GM23338 (cell line): ENCODE measurements around the gene KCNJ4. TPM values are rescaled to one million over a fixed set of nuclear protein-coding genes. Genes with fewer than 3 reads are reported as not detected.

ENCODE experiments used
- ATAC-seq: fragments of 200-7000 bp; cut with Tn5 transposase; 3 replicates; pipeline ENCODE4 v1.9.1; 2020
- DNase-seq: peaks from one replicate; pipeline ENCODE4 v3.0.0-alpha.2; 2015; ENCODE audit warnings: low spot score
- H2AFZ ChIP-seq: fragments of 200-600 bp; sonication (generic); 2 replicates; pipeline ENCODE4 v1.8.0; 2016; ENCODE audit warnings: antibody characterized with exemption, mild to moderate bottlenecking, moderate library complexity
- H3F3A ChIP-seq: fragments of 200-600 bp; sonication (generic); replicated peaks from 2 replicates; pipeline ENCODE4 v1.8.0; 2017; ENCODE audit warnings: antibody characterized with exemption, mixed run types, low read depth
- H3K27ac ChIP-seq: fragments of 200-600 bp; sonication (generic); 2 replicates; pipeline ENCODE4 v1.6.1; 2016; ENCODE audit warnings: low read depth
- H3K27me3 ChIP-seq: fragments of 200-600 bp; sonication (generic); 2 replicates; pipeline ENCODE4 v1.8.0; 2016; ENCODE audit warnings: mild to moderate bottlenecking, mixed run types, moderate library complexity; ENCODE audit not compliant: insufficient read depth
- H3K36me3 ChIP-seq: fragments of 200-600 bp; sonication (generic); 2 replicates; pipeline ENCODE4 v1.8.0; 2016; ENCODE audit warnings: mild to moderate bottlenecking; ENCODE audit not compliant: insufficient read depth
- H3K4me1 ChIP-seq: fragments of 200-600 bp; sonication (generic); 2 replicates; pipeline ENCODE4 v1.8.0; 2016; ENCODE audit warnings: mild to moderate bottlenecking, moderate library complexity; ENCODE audit not compliant: insufficient read depth
- H3K4me2 ChIP-seq: fragments of 200-600 bp; sonication (generic); 2 replicates; pipeline ENCODE4 v1.7.1; 2017; ENCODE audit warnings: mixed run types
- H3K4me3 ChIP-seq: fragments of 200-600 bp; sonication (generic); 2 replicates; pipeline ENCODE4 v1.6.1; 2016; ENCODE audit warnings: mixed run types
- H3K79me2 ChIP-seq: fragments of 200-600 bp; sonication (generic); replicated peaks from 2 replicates; pipeline ENCODE4 v1.8.0; 2017; ENCODE audit warnings: mild to moderate bottlenecking; ENCODE audit not compliant: insufficient read depth
- H3K9me2 ChIP-seq: fragments of 200-600 bp; sonication (generic); 2 replicates; pipeline ENCODE4 v1.8.0; 2017; ENCODE audit not compliant: insufficient read depth
- H4K20me1 ChIP-seq: fragments of 200-600 bp; sonication (generic); replicated peaks from 2 replicates; pipeline ENCODE4 v1.8.0; 2017; ENCODE audit warnings: mild to moderate bottlenecking; ENCODE audit not compliant: insufficient read depth
- H3K27ac Mint-ChIP-seq: 2 replicates; pipeline ENCODE4 v1.8.0; 2020; ENCODE audit warnings: inconsistent platforms, mild to moderate bottlenecking, moderate library complexity, mixed read lengths
- H3K27me3 Mint-ChIP-seq: 3 replicates; pipeline ENCODE4 v1.8.0; 2022; ENCODE audit warnings: low read depth, mild to moderate bottlenecking, moderate library complexity, mixed read lengths, inconsistent platforms; ENCODE audit not compliant: insufficient read depth, poor library complexity
- H3K36me3 Mint-ChIP-seq: 3 replicates; pipeline ENCODE4 v1.8.0; 2021; ENCODE audit warnings: low read depth, mild to moderate bottlenecking, inconsistent platforms, moderate library complexity, mixed read lengths
- H3K4me1 Mint-ChIP-seq: 3 replicates; pipeline ENCODE4 v1.8.0; 2020; ENCODE audit warnings: mild to moderate bottlenecking, inconsistent platforms, mixed read lengths
- H3K4me3 Mint-ChIP-seq: 3 replicates; pipeline ENCODE4 v1.8.0; 2021; ENCODE audit warnings: moderate library complexity, mild to moderate bottlenecking, inconsistent platforms, mixed read lengths
- H3K9me3 Mint-ChIP-seq: 3 replicates; pipeline ENCODE4 v1.8.0; 2020; ENCODE audit warnings: moderate library complexity, mild to moderate bottlenecking, inconsistent platforms, mixed read lengths
- CREB1 ChIP-seq: fragments of 250-450 bp; sonication (Bioruptor Pico); IDR thresholded peaks from 2 replicates; pipeline ENCODE4 v1.5.0; 2020; ENCODE audit warnings: low read depth, mild to moderate bottlenecking, moderate library complexity
- CTCF ChIP-seq, 2 experiments: fragments of 200-600 bp in 1 of 2; sonication (generic) in 1 of 2; conservative IDR thresholded peaks; 2 replicates each; pipeline versions ENCODE4 v1.5.1 to v1.6.1; 2016 to 2017; ENCODE audit warnings: antibody characterized with exemption in 2 of 2, low read depth in 2 of 2, mild to moderate bottlenecking in 2 of 2, moderate library complexity in 1 of 2
- JUNB ChIP-seq: IDR thresholded peaks from one replicate; pipeline ENCODE4 v1.6.1; 2016; ENCODE audit warnings: antibody characterized with exemption; ENCODE audit not compliant: unreplicated experiment
- ZNF114 ChIP-seq: fragments of 250-450 bp; sonication (Bioruptor Pico); IDR thresholded peaks from 2 replicates; pipeline ENCODE4 v1.5.0; 2020; ENCODE audit warnings: mild to moderate bottlenecking, moderate library complexity
- ZNF462 ChIP-seq: fragments of 250-450 bp; sonication (Bioruptor Pico); IDR thresholded peaks from 2 replicates; pipeline ENCODE4 v1.5.0; 2020; ENCODE audit warnings: mild to moderate bottlenecking, moderate library complexity
- polyA plus RNA-seq: library from polyadenylated mRNA; unstranded; fragments of >200 nt; fragmentation: Nextera tagmentation; extraction: Ambion mirVana; gene quantifications from 2 replicates; pipeline ENCODE4 v1.2.1, GENCODE V29; 2016
- total RNA-seq: library from RNA; depleted of rRNA; stranded (reverse); fragments of >200 nt; shearing (Covaris generic); gene quantifications from 2 replicates; pipeline ENCODE4 v1.2.3, GENCODE V29; 2014

Gene KCNJ4
- total and polyA plus RNA-seq, 2 experiments from 2014 or later: 0.23 to 1.3 TPM

- Histone ChIP-seq H2AFZ (peak overlapping the region; percentile 99), H3K4me3 (peak overlapping the region; percentile 76), H3K9me2 (no peaks in the 10 kb centered on the region), H3K79me2 (no peaks in the 10 kb centered on the region), H3K4me2 (peak overlapping the region; percentile 88), H3F3A (peaks cover 21% of the 10 kb centered on the region), H4K20me1 (no peaks in the 10 kb centered on the region), H3K36me3 (no peaks in the 10 kb centered on the region), H3K27ac (no peak overlapping the region), H3K27me3 (peaks cover 46% of the 10 kb centered on the region), H3K4me1 (peaks cover 11% of the 10 kb centered on the region)
- Mint-ChIP-seq H3K36me3 (no peaks in the 10 kb centered on the region), H3K9me3 (no peaks in the 10 kb centered on the region; the same call in 2 of the 3 replicates), H3K27ac (no peak overlapping the region), H3K4me3 (peak overlapping the region; percentile 74), H3K27me3 (peaks cover 41% of the 10 kb centered on the region), H3K4me1 (peaks cover 10% of the 10 kb centered on the region)
- no peak for TF ChIP-seq CREB1
- no peak for TF ChIP-seq JUNB
- TF ChIP-seq CTCF (conservative IDR thresholded peaks at IDR 0.05; ENCODE audit: low read depth in 2 of 2): peak; percentile 47 to 51
- TF ChIP-seq ZNF462 (CRISPR knock-in tag): no peak
- TF ChIP-seq ZNF114 (CRISPR knock-in tag): no peak
- peak; percentile 44 for ATAC-seq
- DNase-seq: peak; percentile 59
These were observed 13.7 kb upstream of the KCNJ4 start for GRCh38 chr22:38468443-38469305.
